Gastrocnemius medialis (tissue), 4 donors: ENCODE measurements around the gene NAV2.

ENCODE experiments used
- CTCF ChIP-seq, 5 experiments: fragments of 450-650 bp in 3 of 5; fragments of 200-600 bp in 2 of 5; sonication (generic) in 2 of 5; IDR thresholded peaks in 4 of 5; conservative IDR thresholded peaks in 1 of 5; 1 replicate in 4 of 5; 2 replicates in 1 of 5; pipeline ENCODE4 v1.5.1; 2016 to 2019; ENCODE audit warnings: antibody characterized with exemption in 5 of 5, mild to moderate bottlenecking in 3 of 5, moderate library complexity in 3 of 5
- POLR2A ChIP-seq, 2 donors: fragments of 450-650 bp; IDR thresholded peaks; one replicate each; pipeline ENCODE4 v1.6.1; 2017; ENCODE audit warnings: antibody characterized with exemption in 2 of 2, mild to moderate bottlenecking in 2 of 2, moderate library complexity in 2 of 2

- TF ChIP-seq CTCF (IDR thresholded peaks at IDR 0.05 in 4 of 5, conservative IDR thresholded peaks at IDR 0.05 in 1 of 5) (no peak), POLR2A (IDR thresholded peaks at IDR 0.05) (no peak)
Measured at GRCh38 chr11:19781351-19781750, 68.7 kb downstream of the NAV2 start.
